Endodermal cell (in vitro differentiated cells): Measurements from ENCODE around the gene PTPRK. TPM values are rescaled to one million over a fixed set of nuclear protein-coding genes. Genes with fewer than 3 reads are reported as not detected.

Experiments used
- DNase-seq: peaks from one replicate; pipeline ENCODE4 v3.0.0-alpha.2; 2017
- H3K27ac ChIP-seq: 2 replicates; pipeline ENCODE4 v1.5.1; 2013; ENCODE audit warnings: mild to moderate bottlenecking, low read depth, low read length, moderate library complexity
- H3K27me3 ChIP-seq: 2 replicates; pipeline ENCODE4 v1.6.1; 2013; ENCODE audit warnings: mild to moderate bottlenecking, low read length, moderate library complexity; ENCODE audit not compliant: insufficient read depth, control insufficient read depth, poor library complexity, severe bottlenecking
- H3K36me3 ChIP-seq: 2 replicates; pipeline ENCODE4 v1.7.0; 2013; ENCODE audit warnings: mild to moderate bottlenecking, low read length, moderate library complexity; ENCODE audit not compliant: control insufficient read depth, insufficient read depth
- H3K4me1 ChIP-seq: one replicate; pipeline ENCODE4 v1.7.0; 2013; ENCODE audit warnings: low read length; ENCODE audit not compliant: control insufficient read depth, insufficient read depth
- H3K4me3 ChIP-seq: 2 replicates; pipeline ENCODE4 v1.5.1; 2013; ENCODE audit warnings: mild to moderate bottlenecking, low read length, moderate library complexity
- H3K9ac ChIP-seq: 2 replicates; pipeline ENCODE4 v1.6.1; 2013; ENCODE audit warnings: mild to moderate bottlenecking, low read length, moderate library complexity; ENCODE audit not compliant: poor library complexity, severe bottlenecking; ENCODE audit errors: extremely low read depth
- H3K9me3 ChIP-seq: 2 replicates; pipeline ENCODE4 v1.6.1; 2013; ENCODE audit warnings: mild to moderate bottlenecking, low read length, moderate library complexity; ENCODE audit not compliant: control insufficient read depth
- H3K27ac Mint-ChIP-seq: 2 replicates; pipeline ENCODE4 v1.8.0; 2020; ENCODE audit warnings: mixed read lengths
- H3K27me3 Mint-ChIP-seq: 2 replicates; pipeline ENCODE4 v1.8.0; 2021; ENCODE audit warnings: mild to moderate bottlenecking, mixed read lengths; ENCODE audit not compliant: insufficient read depth
- H3K36me3 Mint-ChIP-seq: 2 replicates; pipeline ENCODE4 v1.8.0; 2020; ENCODE audit warnings: low read depth, mixed read lengths
- H3K4me1 Mint-ChIP-seq: 2 replicates; pipeline ENCODE4 v1.8.0; 2020; ENCODE audit warnings: mixed read lengths
- H3K4me3 Mint-ChIP-seq: 2 replicates; pipeline ENCODE4 v1.8.0; 2020; ENCODE audit warnings: mild to moderate bottlenecking, moderate library complexity, mixed read lengths
- H3K9me3 Mint-ChIP-seq: 2 replicates; pipeline ENCODE4 v1.8.0; 2020; ENCODE audit warnings: mild to moderate bottlenecking, mixed read lengths
- WGBS, 2 experiments: methylation state at CpG; one replicate each; pipeline versions ENCODE4 v1.1.5 to v1.1.7; 2013; ENCODE audit warnings: missing lambda C conversion rate in 2 of 2, mixed read lengths in 1 of 2; ENCODE audit not compliant: insufficient coverage in 1 of 2, insufficient read length in 1 of 2; 5-methylcytosine and 5-hydroxymethylcytosine counted together
- total RNA-seq, 2 donors: library from RNA; stranded (reverse); fragmentation: NEBNext Ultra II Directional in 1 of 2; extraction: Animal tissue kit (Norgen Biotek cat#: 25700) in 1 of 2; gene quantifications; 2 replicates in 1 of 2; 3 replicates in 1 of 2; pipeline ENCODE4 v1.2.1, GENCODE V29; 2021
- TF ChIP-seq, protein P1 (sequence below): fragments of 200-600 bp; sonication (generic); conservative IDR thresholded peaks from 2 replicates; pipeline ENCODE4 v1.5.0; 2021; ENCODE audit warnings: antibody characterized with exemption, mild to moderate bottlenecking

The PTPRK gene
- total RNA-seq, 2 donors from 2014 or later, result 46.4 to 57.6 TPM

DNA sequence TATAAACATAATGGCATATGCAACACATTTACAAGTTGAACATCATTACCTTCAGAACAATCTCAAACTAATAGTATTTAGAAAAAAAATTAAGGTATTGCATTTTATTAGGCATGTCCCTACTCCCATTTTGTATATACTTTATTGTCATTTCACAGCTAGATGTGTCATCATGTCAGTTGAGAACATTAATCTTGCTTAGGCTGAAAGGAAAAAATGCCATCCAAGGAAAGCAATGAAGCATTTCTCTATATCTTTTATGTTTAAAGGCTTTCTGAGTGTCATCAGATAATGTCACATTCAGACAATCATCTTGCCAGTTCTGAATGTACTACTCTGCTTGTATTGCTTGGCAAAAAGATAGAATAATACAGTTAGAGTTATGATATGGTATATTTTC is 390.7 kb downstream of the PTPRK start:
- Mint-ChIP-seq H3K27me3 (no peaks in the 10 kb centered on the region), H3K9me3 (no peaks in the 10 kb centered on the region), H3K36me3 (no peaks in the 10 kb centered on the region), H3K4me3 (no peak overlapping the region), H3K4me1 (no peaks in the 10 kb centered on the region), H3K27ac (no peak overlapping the region)
- Histone ChIP-seq H3K4me3 (no peak overlapping the region), H3K9me3 (no peaks in the 10 kb centered on the region), H3K4me1 (no peaks in the 10 kb centered on the region), H3K27ac (no peak overlapping the region), H3K36me3 (no peaks in the 10 kb centered on the region), H3K9ac (no peak overlapping the region), H3K27me3 (no peaks in the 10 kb centered on the region)
- TF ChIP-seq, protein P1, sequence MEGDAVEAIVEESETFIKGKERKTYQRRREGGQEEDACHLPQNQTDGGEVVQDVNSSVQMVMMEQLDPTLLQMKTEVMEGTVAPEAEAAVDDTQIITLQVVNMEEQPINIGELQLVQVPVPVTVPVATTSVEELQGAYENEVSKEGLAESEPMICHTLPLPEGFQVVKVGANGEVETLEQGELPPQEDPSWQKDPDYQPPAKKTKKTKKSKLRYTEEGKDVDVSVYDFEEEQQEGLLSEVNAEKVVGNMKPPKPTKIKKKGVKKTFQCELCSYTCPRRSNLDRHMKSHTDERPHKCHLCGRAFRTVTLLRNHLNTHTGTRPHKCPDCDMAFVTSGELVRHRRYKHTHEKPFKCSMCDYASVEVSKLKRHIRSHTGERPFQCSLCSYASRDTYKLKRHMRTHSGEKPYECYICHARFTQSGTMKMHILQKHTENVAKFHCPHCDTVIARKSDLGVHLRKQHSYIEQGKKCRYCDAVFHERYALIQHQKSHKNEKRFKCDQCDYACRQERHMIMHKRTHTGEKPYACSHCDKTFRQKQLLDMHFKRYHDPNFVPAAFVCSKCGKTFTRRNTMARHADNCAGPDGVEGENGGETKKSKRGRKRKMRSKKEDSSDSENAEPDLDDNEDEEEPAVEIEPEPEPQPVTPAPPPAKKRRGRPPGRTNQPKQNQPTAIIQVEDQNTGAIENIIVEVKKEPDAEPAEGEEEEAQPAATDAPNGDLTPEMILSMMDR, result no peak
- no peak for DNase-seq

DNA sequence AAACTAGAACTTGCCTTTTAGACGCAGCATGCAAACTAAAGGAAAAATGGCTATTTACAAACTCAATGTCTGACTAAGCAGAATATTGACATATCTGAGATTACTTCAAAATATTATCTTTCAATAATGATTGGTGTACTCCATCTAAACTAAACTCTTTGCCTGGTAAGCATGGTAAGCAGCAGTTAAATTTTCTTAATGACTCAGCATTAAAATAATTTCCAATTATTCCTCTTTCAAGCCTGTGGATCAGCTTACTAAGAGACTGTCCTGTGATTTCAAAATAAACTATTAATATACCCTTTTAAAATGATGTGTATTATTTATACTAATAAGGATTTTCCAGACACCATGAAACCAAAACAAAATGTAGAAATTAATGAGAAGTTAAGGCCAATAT is 392.7 kb downstream of the PTPRK start:
- H3K9me3 ChIP-seq, result no peaks in the 10 kb centered on the region
- H3K4me1 ChIP-seq, result no peaks in the 10 kb centered on the region
- no peaks in the 10 kb centered on the region for H3K27me3 Mint-ChIP-seq
- H3K9me3 Mint-ChIP-seq, result no peaks in the 10 kb centered on the region
- no peak overlapping the region for H3K4me3 Mint-ChIP-seq
- H3K4me1 Mint-ChIP-seq, result no peaks in the 10 kb centered on the region
- H3K27ac ChIP-seq, result no peak overlapping the region
- H3K9ac ChIP-seq, result no peak overlapping the region
- no peaks in the 10 kb centered on the region for H3K36me3 ChIP-seq
- WGBS, 2 experiments, result 88% methylated on average over 1 of the region's 1 CpG; no CpG with 5 or more reads in 1 of the 2 experiments
- TF ChIP-seq, protein P1, result no peak
- no peaks in the 10 kb centered on the region for H3K27me3 ChIP-seq
- no peak for DNase-seq
- H3K4me3 ChIP-seq, result no peak overlapping the region
- H3K36me3 Mint-ChIP-seq, result no peaks in the 10 kb centered on the region
- no peak overlapping the region for H3K27ac Mint-ChIP-seq

DNA sequence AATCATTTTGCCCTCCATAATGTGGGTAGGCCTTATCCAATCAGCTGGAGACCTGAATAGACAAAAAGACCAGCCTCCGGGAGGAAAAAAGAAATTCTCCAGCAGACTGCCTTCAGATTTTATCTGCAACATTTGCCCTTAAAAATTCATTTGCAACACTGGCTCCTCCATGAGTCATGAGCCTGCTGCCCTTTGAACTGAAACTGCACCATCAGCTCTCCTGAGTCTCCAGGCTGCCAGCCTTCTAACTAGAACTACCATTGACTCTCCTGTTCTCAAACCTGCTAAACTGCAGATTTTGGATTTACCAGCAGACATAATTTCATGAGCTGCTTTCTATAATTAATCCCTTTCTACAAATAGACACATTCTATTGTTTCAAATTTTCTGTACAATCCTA is 395.7 kb downstream of the PTPRK start:
- no peaks in the 10 kb centered on the region for H3K9me3 Mint-ChIP-seq
- H3K36me3 Mint-ChIP-seq, result no peaks in the 10 kb centered on the region
- no peak for DNase-seq
- H3K27ac ChIP-seq, result no peak overlapping the region
- no peaks in the 10 kb centered on the region for H3K4me1 ChIP-seq
- H3K4me1 Mint-ChIP-seq, result no peaks in the 10 kb centered on the region
- 86% methylated on average over 1 of the region's 1 CpG; no CpG with 5 or more reads in 1 of the 2 experiments for WGBS, 2 experiments
- no peaks in the 10 kb centered on the region for H3K27me3 Mint-ChIP-seq
- H3K36me3 ChIP-seq, result no peaks in the 10 kb centered on the region
- H3K9me3 ChIP-seq, result no peaks in the 10 kb centered on the region
- H3K27me3 ChIP-seq, result no peaks in the 10 kb centered on the region
- no peak overlapping the region for H3K9ac ChIP-seq
- no peak overlapping the region for H3K4me3 ChIP-seq
- TF ChIP-seq, protein P1, result no peak
- no peak overlapping the region for H3K4me3 Mint-ChIP-seq
- no peak overlapping the region for H3K27ac Mint-ChIP-seq
